Esophagus (tissue), 2 donors: ENCODE data around the gene PLIN3. TPM values are rescaled to one million over a fixed set of nuclear protein-coding genes. Genes with fewer than 3 reads are reported as not detected.
A peak's percentile ranks its signal among the peaks of the same experiment; 100 is the strongest.
"Not testable (repeated sequence)": the region's sequence is repeated elsewhere in the genome, so short reads cannot be mapped to it uniquely, and the experiment has no call there.

Experiments used
- H3K27ac ChIP-seq, 2 donors: one replicate each; pipeline ENCODE4 v1.5.1; 2013; ENCODE audit warnings: low read depth in 2 of 2, mild to moderate bottlenecking in 2 of 2, inconsistent platforms in 1 of 2, low read length in 1 of 2, moderate library complexity in 1 of 2
- H3K27me3 ChIP-seq, 2 donors: one replicate each; pipeline ENCODE4 v1.6.1; 2013; ENCODE audit warnings: low read length in 2 of 2, control low read depth in 1 of 2, mild to moderate bottlenecking in 1 of 2; ENCODE audit not compliant: insufficient read depth in 2 of 2, control insufficient read depth in 1 of 2
- H3K36me3 ChIP-seq, 2 donors: one replicate each; pipeline ENCODE4 v1.6.1; 2013; ENCODE audit warnings: low read length in 1 of 2; ENCODE audit not compliant: control insufficient read depth in 2 of 2, insufficient read depth in 2 of 2
- H3K4me1 ChIP-seq, 2 donors: one replicate each; pipeline ENCODE4 v1.6.1; 2013; ENCODE audit warnings: low read length in 1 of 2; ENCODE audit not compliant: control insufficient read depth in 2 of 2, insufficient read depth in 2 of 2
- H3K4me3 ChIP-seq, 2 donors: one replicate each; pipeline ENCODE4 v1.5.1; 2013; ENCODE audit warnings: low read length in 2 of 2, mild to moderate bottlenecking in 2 of 2, low read depth in 1 of 2, moderate library complexity in 1 of 2
- H3K9me3 ChIP-seq, 2 donors: one replicate each; pipeline ENCODE4 v1.6.1; 2013; ENCODE audit warnings: mild to moderate bottlenecking in 2 of 2, low read depth in 1 of 2, low read length in 1 of 2, moderate library complexity in 1 of 2; ENCODE audit not compliant: control insufficient read depth in 2 of 2, insufficient read depth in 1 of 2
- WGBS, 2 donors: extraction: QIAGEN DNeasy Blood & Tissue Kit; methylation state at CpG; one replicate each; pipeline ENCODE4 v1.1.7; 2013; 5-methylcytosine and 5-hydroxymethylcytosine counted together
- polyA plus RNA-seq, 2 donors: library from polyadenylated mRNA; stranded (reverse); fragments of 200-250 nt; gene quantifications; one replicate each; pipeline ENCODE4 v1.2.3, GENCODE V29; 2013
- donor health status: healthy with polysubstance abuse.
- donor health status: Bipolar disorder and iron deficiency.

PLIN3 gene
- polyA plus RNA-seq, 2 donors: 96.5 to 142 TPM

- H3K36me3 ChIP-seq: no peaks in the 10 kb centered on the region
- H3K4me1 ChIP-seq: peaks cover 0 to 2% of the 10 kb centered on the region in 2 donors
- H3K9me3 ChIP-seq: no peaks in the 10 kb centered on the region
- H3K27me3 ChIP-seq: no peaks in the 10 kb centered on the region
- WGBS, 2 donors: 58 to 59% methylated on average over 3 of the region's 3 CpGs
- peak overlapping the region; percentile 34 to 68 for H3K27ac ChIP-seq
- H3K4me3 ChIP-seq: no peak overlapping the region
Observed at GRCh38 chr19:4896372-4896771, 28.9 kb upstream of the PLIN3 start.

DNA sequence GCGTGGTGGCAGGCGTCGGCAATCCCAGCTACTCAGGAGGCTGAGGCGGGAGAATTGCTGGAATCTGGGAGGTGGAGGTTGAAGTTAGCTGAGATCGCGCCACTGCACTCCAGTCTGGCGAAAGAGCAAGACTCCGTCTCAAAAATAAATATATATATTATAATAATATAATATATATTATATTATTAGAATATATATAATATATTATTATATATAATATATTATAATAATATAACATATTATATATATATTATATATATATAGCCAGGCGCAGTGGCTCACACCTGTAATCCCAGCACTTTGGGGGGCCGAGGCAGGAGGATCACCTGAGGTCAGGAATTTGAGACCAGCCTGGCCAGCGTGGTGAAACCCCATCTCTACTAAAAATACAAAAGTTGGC, 25.5 kb upstream of the PLIN3 start:
- not testable (repeated sequence) for H3K27me3 ChIP-seq, H3K27ac ChIP-seq, H3K4me3 ChIP-seq, H3K9me3 ChIP-seq, H3K36me3 ChIP-seq, H3K4me1 ChIP-seq
- 92 to 95% methylated on average over 11 of the region's 11 CpGs for WGBS, 2 donors

- Histone ChIP-seq H3K4me3 (no peak overlapping the region), H3K4me1 (no peaks in the 10 kb centered on the region), H3K27ac (no peak overlapping the region), H3K9me3 (no peaks in the 10 kb centered on the region), H3K36me3 (no peaks in the 10 kb centered on the region), H3K27me3 (no peaks in the 10 kb centered on the region)
- 81 to 91% methylated on average over 22 of the region's 22 CpGs for WGBS, 2 donors
Observed at GRCh38 chr19:4891066-4891465, 23.6 kb upstream of the PLIN3 start.

DNA sequence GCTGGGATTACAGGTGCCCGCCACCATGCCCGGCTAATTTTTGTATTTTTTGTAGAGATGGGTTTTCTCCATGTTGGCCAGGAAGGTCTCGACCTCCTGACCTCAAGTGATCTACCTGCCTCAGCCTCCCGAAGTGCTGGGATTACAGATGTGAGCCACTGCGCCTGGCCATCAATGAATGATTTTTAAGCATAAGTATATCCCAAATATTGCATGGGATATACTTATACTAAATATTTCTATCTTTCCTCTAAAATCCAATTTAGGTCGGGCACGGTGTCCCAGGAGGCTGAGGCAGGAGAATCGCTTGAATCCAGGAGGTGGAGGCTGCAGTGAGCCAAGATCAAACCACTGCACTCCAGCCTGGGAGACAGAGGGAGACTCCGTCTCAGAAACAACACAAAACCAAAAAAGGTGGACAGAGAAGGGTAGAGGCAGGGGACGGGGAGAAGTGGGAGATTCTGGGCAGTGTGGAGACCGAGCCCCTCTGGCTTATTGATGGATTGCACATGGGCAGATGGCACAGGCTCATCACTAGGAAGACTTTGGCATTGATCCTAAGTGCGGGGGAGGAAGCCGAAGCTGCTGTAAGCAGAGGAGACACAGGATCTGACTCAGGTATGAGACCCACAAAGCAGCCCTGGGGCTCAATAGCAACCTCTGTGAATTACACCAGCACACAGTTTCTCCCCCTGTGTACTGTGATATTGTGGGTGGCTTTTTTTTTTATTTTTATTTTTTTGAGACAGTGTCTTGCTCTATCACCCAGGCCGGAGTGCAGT, 21.8 kb upstream of the PLIN3 start:
- H3K4me3 ChIP-seq: no peak overlapping the region
- WGBS, 2 donors: 82 to 83% methylated on average over 14 of the region's 14 CpGs
- H3K4me1 ChIP-seq: no peaks in the 10 kb centered on the region
- no peaks in the 10 kb centered on the region for H3K27me3 ChIP-seq
- H3K36me3 ChIP-seq: no peaks in the 10 kb centered on the region
- no peak overlapping the region for H3K27ac ChIP-seq
- no peaks in the 10 kb centered on the region for H3K9me3 ChIP-seq

GRCh38 chr19:4887803-4888202, 20.3 kb upstream of the PLIN3 start:
- 63 to 71% methylated on average over 3 to 5 of the region's 6 CpGs for WGBS, 2 donors

GRCh38 chr19:4884993-4885392, 17.5 kb upstream of the PLIN3 start:
- not testable (repeated sequence) for H3K4me1 ChIP-seq
- WGBS, 2 donors: 91% methylated on average over 4 to 5 of the region's 6 CpGs

More at GRCh38 chr19:4887803-4888202, 20.3 kb upstream of the PLIN3 start:
- not testable (repeated sequence) for H3K4me1 ChIP-seq, H3K36me3 ChIP-seq, H3K4me3 ChIP-seq, H3K27me3 ChIP-seq, H3K27ac ChIP-seq, H3K9me3 ChIP-seq

DNA sequence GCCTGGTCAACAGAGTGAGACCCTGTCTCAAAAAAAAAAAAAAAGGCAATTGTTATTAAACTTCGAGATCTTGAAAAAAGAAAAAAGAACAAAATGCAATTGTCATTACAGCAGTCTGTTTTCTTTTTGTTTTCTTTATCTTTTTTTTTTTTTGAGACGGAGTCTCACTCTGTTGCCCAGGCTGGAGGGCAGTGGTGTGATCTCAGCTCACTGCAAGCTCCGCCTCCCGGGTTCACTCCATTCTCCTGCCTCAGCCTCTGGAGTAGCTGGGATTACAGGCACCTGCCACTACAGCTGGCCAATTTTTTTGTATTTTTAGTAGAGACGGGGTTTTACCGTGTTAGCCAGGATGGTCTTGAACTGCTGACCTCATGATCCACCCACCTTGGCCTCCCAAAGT, 15.4 kb upstream of the PLIN3 start:
- whole genome bisulfite sequencing, 2 donors: 80 to 81% methylated on average over 6 of the region's 6 CpGs
- H3K27me3 ChIP-seq, H3K27ac ChIP-seq, H3K4me3 ChIP-seq, H3K36me3 ChIP-seq, H3K9me3 ChIP-seq, H3K4me1 ChIP-seq: not testable (repeated sequence)

More at GRCh38 chr19:4884993-4885392, 17.5 kb upstream of the PLIN3 start:
- H3K9me3 ChIP-seq, H3K4me3 ChIP-seq, H3K27me3 ChIP-seq, H3K27ac ChIP-seq, H3K36me3 ChIP-seq: not testable (repeated sequence)

GRCh38 chr19:4879041-4879440, 11.6 kb upstream of the PLIN3 start:
- Histone ChIP-seq H3K36me3 (no peaks in the 10 kb centered on the region), H3K9me3 (no peaks in the 10 kb centered on the region), H3K27ac (no peak overlapping the region), H3K4me3 (no peak overlapping the region), H3K27me3 (no peaks in the 10 kb centered on the region), H3K4me1 (no peaks in the 10 kb centered on the region)
- 92 to 94% methylated on average over 11 of the region's 11 CpGs for WGBS, 2 donors

- Histone ChIP-seq H3K4me3 (no peak overlapping the region), H3K36me3 (no peaks in the 10 kb centered on the region), H3K4me1 (no peaks in the 10 kb centered on the region), H3K27me3 (no peaks in the 10 kb centered on the region), H3K27ac (no peak overlapping the region), H3K9me3 (no peaks in the 10 kb centered on the region)
- 41 to 43% methylated on average over 23 of the region's 23 CpGs for WGBS, 2 donors
Observed at GRCh38 chr19:4878491-4878968, 11.1 kb upstream of the PLIN3 start.
